ENCODE measurements around the gene QSOX1.

GRCh38 chr1:180143359-180143758 lies 11.3 kb upstream of the QSOX1 start:
- TF ChIP-seq CTCF (conservative IDR thresholded peaks at IDR 0.05; ENCODE audit: low read depth, low read length) (no peak), EZH2phosphoT487 (IDR thresholded peaks at IDR 0.05; ENCODE audit: borderline replicate concordance, low read length) (no peak), EZH2 (IDR thresholded peaks at IDR 0.05; ENCODE audit: low read length, unreplicated experiment) (no peak)

Measured in PC-3 (cell line).